Tibial nerve (tissue), 4 donors: ENCODE measurements around the gene WWC1. TPM values are rescaled to one million over a fixed set of nuclear protein-coding genes. Genes with fewer than 3 reads are reported as not detected.

Experiments
- DNase-seq, 2 donors: peaks; one replicate each; pipeline ENCODE4 v3.0.0-alpha.2; 2019; ENCODE audit warnings: low spot score in 2 of 2
- H3K27ac ChIP-seq, 4 donors: fragments of 200-600 bp; sonication (generic) in 3 of 4; one replicate each; pipeline ENCODE4 v1.5.1; 2017 to 2019; ENCODE audit warnings: mild to moderate bottlenecking in 1 of 4
- H3K27me3 ChIP-seq, 2 donors: fragments of 200-600 bp; sonication (generic) in 1 of 2; one replicate each; pipeline versions ENCODE4 v1.5.1 to v1.6.0; 2017 to 2019
- H3K36me3 ChIP-seq, 3 donors: fragments of 200-600 bp; sonication (generic); one replicate each; pipeline ENCODE4 v1.5.1; 2018 to 2019
- H3K4me1 ChIP-seq, 4 donors: fragments of 200-600 bp; sonication (generic) in 3 of 4; one replicate each; pipeline ENCODE4 v1.5.1; 2017 to 2019
- H3K4me3 ChIP-seq, 4 donors: fragments of 200-600 bp; sonication (generic) in 3 of 4; one replicate each; pipeline ENCODE4 v1.5.1; 2017 to 2019; ENCODE audit warnings: mild to moderate bottlenecking in 1 of 4, moderate library complexity in 1 of 4
- H3K9me3 ChIP-seq, 4 donors: fragments of 200-600 bp; sonication (generic) in 3 of 4; one replicate each; pipeline ENCODE4 v1.5.1; 2017 to 2019
- CTCF ChIP-seq, 5 experiments: fragments of 200-600 bp in 3 of 5; fragments of 450-650 bp in 2 of 5; sonication (generic) in 3 of 5; IDR thresholded peaks; one replicate each; pipeline ENCODE4 v1.5.1; 2016 to 2019; ENCODE audit warnings: antibody characterized with exemption in 5 of 5, mild to moderate bottlenecking in 3 of 5, moderate library complexity in 2 of 5
- EP300 ChIP-seq, 2 donors: sonication (generic); formaldehyde crosslinking; IDR thresholded peaks; one replicate each; pipeline ENCODE4 v1.6.1; 2017; ENCODE audit warnings: antibody characterized with exemption in 2 of 2, mild to moderate bottlenecking in 1 of 2
- POLR2A ChIP-seq, 2 donors: fragments of 450-650 bp; IDR thresholded peaks; one replicate each; pipeline ENCODE4 v1.6.1; 2017; ENCODE audit warnings: antibody characterized with exemption in 2 of 2, mild to moderate bottlenecking in 2 of 2, moderate library complexity in 2 of 2
- WGBS, 2 donors: methylation state at CpG; one replicate each; pipeline ENCODE4 v1.1.5; 2018; 5-methylcytosine and 5-hydroxymethylcytosine counted together
- total RNA-seq, 4 donors: library from RNA; depleted of rRNA; stranded (reverse); fragments of >200 nt; gene quantifications; one replicate each; pipeline ENCODE4 v1.1.0, GENCODE V29; 2016

WWC1 gene
- total RNA-seq, 4 donors from 2014 or later: 0.78 to 3.3 (median 1.00) TPM

- no peak overlapping the region for H3K27ac ChIP-seq
- 82 to 88% methylated on average over 9 of the region's 9 CpGs for WGBS, 2 donors
- TF ChIP-seq EP300 (IDR thresholded peaks at IDR 0.05) (no peak), POLR2A (IDR thresholded peaks at IDR 0.05) (no peak), CTCF (IDR thresholded peaks at IDR 0.05) (no peak)
- H3K27me3 ChIP-seq: no peaks in the 10 kb centered on the region
- H3K4me3 ChIP-seq: no peak overlapping the region
- H3K9me3 ChIP-seq: no peaks in the 10 kb centered on the region
- no peaks in the 10 kb centered on the region for H3K36me3 ChIP-seq
- no peaks in the 10 kb centered on the region for H3K4me1 ChIP-seq
- no peak for DNase-seq
Observed at GRCh38 chr5:168423478-168423877, 132.0 kb downstream of the WWC1 start.

- no peaks in the 10 kb centered on the region for H3K36me3 ChIP-seq
- no peaks in the 10 kb centered on the region for H3K27me3 ChIP-seq
- H3K9me3 ChIP-seq: no peaks in the 10 kb centered on the region
- DNase-seq: no peak
- 80 to 91% methylated on average over 4 of the region's 4 CpGs for WGBS, 2 donors
- H3K4me3 ChIP-seq: no peak overlapping the region
- no peak overlapping the region for H3K27ac ChIP-seq
- H3K4me1 ChIP-seq: no peaks in the 10 kb centered on the region
- no peak for TF ChIP-seq POLR2A (IDR thresholded peaks at IDR 0.05)
- TF ChIP-seq CTCF (IDR thresholded peaks at IDR 0.05): no peak
- TF ChIP-seq EP300 (IDR thresholded peaks at IDR 0.05): no peak
Observed at GRCh38 chr5:168423971-168424370, 132.5 kb downstream of the WWC1 start.

- Histone ChIP-seq H3K9me3 (no peaks in the 10 kb centered on the region), H3K4me1 (no peaks in the 10 kb centered on the region), H3K36me3 (no peaks in the 10 kb centered on the region), H3K4me3 (no peak overlapping the region), H3K27me3 (no peaks in the 10 kb centered on the region), H3K27ac (no peak overlapping the region)
- no peak for TF ChIP-seq POLR2A (IDR thresholded peaks at IDR 0.05)
- TF ChIP-seq CTCF (IDR thresholded peaks at IDR 0.05): no peak
- no peak for TF ChIP-seq EP300 (IDR thresholded peaks at IDR 0.05)
- no peak for DNase-seq
- WGBS, 2 donors: 61 to 64% methylated on average over 3 of the region's 3 CpGs
Observed at GRCh38 chr5:168424594-168425323, 133.3 kb downstream of the WWC1 start.

- Histone ChIP-seq H3K4me1 (no peaks in the 10 kb centered on the region), H3K9me3 (no peaks in the 10 kb centered on the region), H3K27me3 (no peaks in the 10 kb centered on the region), H3K27ac (no peak overlapping the region), H3K36me3 (no peaks in the 10 kb centered on the region), H3K4me3 (no peak overlapping the region)
- no peak for DNase-seq
- WGBS, 2 donors: 87 to 93% methylated on average over 17 of the region's 17 CpGs
- TF ChIP-seq CTCF (IDR thresholded peaks at IDR 0.05): no peak
- no peak for TF ChIP-seq EP300 (IDR thresholded peaks at IDR 0.05)
- no peak for TF ChIP-seq POLR2A (IDR thresholded peaks at IDR 0.05)
Observed at GRCh38 chr5:168426007-168426863, 134.8 kb downstream of the WWC1 start.

- no peak for DNase-seq
- H3K27ac ChIP-seq: no peak overlapping the region
- no peak for TF ChIP-seq POLR2A (IDR thresholded peaks at IDR 0.05)
- no peak for TF ChIP-seq CTCF (IDR thresholded peaks at IDR 0.05)
- no peak for TF ChIP-seq EP300 (IDR thresholded peaks at IDR 0.05)
- no peaks in the 10 kb centered on the region for H3K4me1 ChIP-seq
- H3K4me3 ChIP-seq: no peak overlapping the region
- WGBS, 2 donors: 70 to 72% methylated on average over 5 of the region's 5 CpGs
- no peaks in the 10 kb centered on the region for H3K27me3 ChIP-seq
- no peaks in the 10 kb centered on the region for H3K9me3 ChIP-seq
- H3K36me3 ChIP-seq: no peaks in the 10 kb centered on the region
Observed at GRCh38 chr5:168426864-168427172, 135.4 kb downstream of the WWC1 start.
